Measurements from ENCODE around the gene TMEM9.

Gene TMEM9

GRCh38 chr1:201154389-201155165 is at the start of gene TMEM9:
TMEM9 (minus strand) TSS chr1:201154474; CDS start chr1:201153923, 551 bp downstream.
- DNase-seq: peak; percentile 99

GRCh38 chr1:201198598-201198997 is 44.3 kb upstream of the TMEM9 start:
- DNase-seq: no peak

- DNase-seq: no peak
Measured at GRCh38 chr1:201194046-201194445, 39.8 kb upstream of the TMEM9 start.

DNA sequence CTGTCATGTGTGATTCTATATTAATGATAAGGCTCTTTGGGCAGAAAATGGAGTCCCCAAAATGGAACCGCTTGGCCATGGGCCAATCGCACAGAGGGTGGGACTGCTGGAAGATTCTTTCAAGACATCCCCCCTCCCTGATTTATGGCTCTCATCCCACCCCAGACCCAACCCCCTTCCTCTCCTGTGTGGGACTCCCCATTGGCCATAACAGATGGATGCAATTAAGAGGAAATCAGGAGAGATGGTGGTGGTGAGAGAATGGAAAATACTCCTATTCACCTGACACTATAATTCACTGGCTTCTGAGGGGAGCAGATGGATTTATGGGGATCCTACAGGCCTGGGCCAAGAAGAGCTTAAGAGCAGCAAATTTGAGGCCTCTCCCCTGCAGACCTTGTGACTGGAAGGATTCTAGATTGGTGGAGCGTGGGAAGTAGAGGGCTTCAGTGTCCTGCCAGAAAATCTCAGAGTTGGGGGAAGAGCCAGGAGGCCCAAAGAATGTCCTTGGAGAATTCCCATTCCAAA is 38.1 kb upstream of the TMEM9 start:
- DNase-seq: no peak

- no peak for DNase-seq
Measured at GRCh38 chr1:201191653-201192260, 37.5 kb upstream of the TMEM9 start.

GRCh38 chr1:201190624-201191051 is 36.4 kb upstream of the TMEM9 start, which contains the start of gene IGFN1:
IGFN1 (plus strand) TSS chr1:201190824; CDS start chr1:201193294, 2,470 bp downstream.
- no peak for DNase-seq

DNA sequence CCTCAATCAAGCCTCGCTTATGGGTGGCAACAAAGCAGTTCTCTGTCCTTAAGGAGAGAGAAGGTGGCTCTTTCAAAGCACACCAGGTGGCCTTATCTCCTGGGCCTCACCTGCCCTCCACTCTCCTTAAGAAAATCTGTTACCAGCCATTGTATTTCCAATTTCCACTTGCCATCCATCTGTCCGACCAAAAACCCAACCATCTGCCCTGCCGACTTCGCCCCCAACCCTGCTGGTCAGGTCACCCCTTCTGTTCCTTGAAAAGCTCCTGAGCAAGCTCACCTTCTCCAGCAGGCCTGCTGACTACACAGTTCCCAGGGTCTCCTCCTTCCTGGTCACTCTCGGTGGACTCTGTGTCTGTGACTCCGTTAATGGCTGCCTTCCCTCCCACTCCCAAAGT is 35.7 kb upstream of the TMEM9 start:
- DNase-seq: no peak

GRCh38 chr1:201189085-201189484 is 34.8 kb upstream of the TMEM9 start:
- DNase-seq: no peak

- DNase-seq: no peak
Measured at GRCh38 chr1:201186192-201186591, 31.9 kb upstream of the TMEM9 start.

- DNase-seq: no peak
Measured at GRCh38 chr1:201185527-201186128, 31.4 kb upstream of the TMEM9 start.

GRCh38 chr1:201185123-201185453 is 30.8 kb upstream of the TMEM9 start:
- no peak for DNase-seq

GRCh38 chr1:201184307-201185122 is 30.2 kb upstream of the TMEM9 start:
- no peak for DNase-seq

DNA sequence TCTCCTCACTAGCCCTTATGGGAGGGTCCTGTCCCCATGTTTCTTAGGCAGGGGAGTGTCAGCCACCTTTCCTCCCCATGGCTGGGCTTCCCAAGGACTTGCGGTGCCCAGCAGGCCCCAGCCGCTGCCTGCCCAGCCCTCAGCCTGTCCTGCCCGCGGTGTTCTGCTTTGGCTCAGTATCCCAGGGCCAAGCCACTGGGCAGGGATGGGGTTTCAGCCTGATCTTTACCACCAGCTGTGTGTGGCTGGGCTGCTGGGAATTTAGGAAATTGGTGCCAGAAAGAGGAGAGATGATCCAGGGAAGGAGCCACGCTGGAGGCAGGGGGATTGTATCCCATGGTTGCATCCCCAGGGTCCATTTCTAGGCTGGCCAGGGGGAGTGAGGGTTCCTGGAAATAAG is 29.5 kb upstream of the TMEM9 start:
- DNase-seq: no peak

DNA sequence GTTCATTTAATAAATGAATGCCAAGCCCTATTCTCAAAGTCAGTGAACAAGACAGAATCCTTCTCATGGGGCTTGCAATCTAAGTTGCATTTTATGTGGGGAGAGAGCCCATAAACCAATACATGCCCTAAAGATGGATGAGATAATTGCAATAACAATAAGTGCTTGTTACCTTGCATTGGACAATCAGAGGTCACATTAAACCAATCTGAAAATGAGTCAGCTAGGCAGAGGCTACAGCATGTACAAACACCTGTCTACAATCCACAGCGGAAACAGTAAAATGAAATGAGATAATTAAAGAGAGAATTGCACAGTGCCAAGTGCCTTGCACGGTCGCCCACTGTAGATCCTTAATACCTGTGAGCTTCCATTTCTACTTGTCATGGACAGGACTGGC is 28.9 kb upstream of the TMEM9 start:
- DNase-seq: no peak

DNA sequence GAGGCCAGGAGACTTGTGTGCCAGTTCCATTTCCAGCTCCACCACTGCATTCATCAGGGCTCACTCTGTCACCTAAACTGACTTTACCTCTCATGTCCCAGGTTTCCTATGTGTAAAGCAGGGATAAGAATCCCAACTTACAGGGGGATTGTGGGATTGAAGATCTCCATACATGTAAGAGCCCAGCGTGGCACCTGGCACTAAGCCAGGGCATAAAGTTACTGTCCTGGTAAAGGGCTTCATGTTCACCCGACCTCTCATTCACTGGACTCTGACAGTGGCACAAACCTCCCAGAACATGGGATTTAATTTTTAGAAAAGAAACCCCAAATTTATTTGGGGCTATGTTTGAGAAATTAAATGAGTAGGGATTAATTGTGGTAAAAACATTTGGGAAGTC is 27.5 kb upstream of the TMEM9 start:
- DNase-seq: no peak

DNA sequence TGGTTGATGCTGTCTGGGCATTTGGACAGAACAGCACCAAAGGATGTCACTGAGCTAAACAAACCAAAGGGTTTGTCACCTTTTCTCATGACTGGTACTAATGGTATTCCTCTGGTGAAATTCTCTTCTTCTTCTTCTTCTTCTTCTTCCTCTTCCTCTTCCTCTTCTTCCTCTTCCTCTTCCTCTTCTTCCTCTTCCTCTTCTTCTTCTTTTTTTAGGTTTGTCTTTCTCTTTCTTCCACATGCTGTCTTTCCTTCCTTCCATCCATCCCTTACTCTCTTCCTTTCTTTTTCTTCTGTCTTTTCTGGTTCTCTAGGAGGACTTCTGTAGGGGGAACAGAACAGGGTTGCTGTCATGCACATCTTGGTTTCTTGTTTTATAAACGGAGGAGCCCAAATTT is 27.0 kb upstream of the TMEM9 start:
- no peak for DNase-seq

GRCh38 chr1:201180901-201181300 is 26.6 kb upstream of the TMEM9 start:
- no peak for DNase-seq

DNA sequence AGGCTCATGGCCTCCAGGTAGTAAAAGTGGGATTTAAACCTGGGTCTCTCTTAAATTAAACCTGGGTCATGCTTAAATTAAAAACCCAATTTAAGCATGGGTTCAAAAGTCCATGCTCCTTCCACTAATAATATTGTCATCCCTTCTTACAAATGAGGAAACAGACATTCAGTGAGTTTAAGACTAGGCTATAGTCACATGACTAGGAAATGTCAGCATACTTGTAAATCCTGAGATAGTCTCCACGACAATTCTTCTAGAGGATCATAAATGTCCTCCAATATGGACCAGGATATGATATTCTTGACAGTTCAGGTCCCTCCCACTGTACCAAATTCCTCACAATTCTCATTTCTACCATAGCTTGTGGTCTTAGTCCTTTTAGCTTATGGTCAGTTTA is 25.9 kb upstream of the TMEM9 start:
- no peak for DNase-seq

DNA sequence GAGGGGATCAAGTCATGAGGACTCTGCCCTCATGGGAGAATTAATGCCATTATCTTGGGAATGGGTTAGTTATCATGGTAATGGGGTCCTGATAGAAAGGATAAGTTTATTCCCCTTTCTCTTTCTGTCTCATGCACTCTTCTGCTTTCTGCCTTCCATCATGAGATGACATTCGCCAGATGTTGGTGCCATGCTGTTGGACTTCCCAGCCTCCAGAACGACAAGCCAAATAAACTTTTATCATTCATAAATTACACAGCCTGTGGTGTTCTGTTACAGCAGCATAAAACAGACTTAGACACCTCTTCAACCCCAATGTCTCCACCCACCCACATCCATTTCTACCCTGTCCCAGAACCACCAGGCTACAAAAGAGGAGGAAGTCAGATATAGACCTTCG is 24.4 kb upstream of the TMEM9 start:
- DNase-seq: no peak

DNA sequence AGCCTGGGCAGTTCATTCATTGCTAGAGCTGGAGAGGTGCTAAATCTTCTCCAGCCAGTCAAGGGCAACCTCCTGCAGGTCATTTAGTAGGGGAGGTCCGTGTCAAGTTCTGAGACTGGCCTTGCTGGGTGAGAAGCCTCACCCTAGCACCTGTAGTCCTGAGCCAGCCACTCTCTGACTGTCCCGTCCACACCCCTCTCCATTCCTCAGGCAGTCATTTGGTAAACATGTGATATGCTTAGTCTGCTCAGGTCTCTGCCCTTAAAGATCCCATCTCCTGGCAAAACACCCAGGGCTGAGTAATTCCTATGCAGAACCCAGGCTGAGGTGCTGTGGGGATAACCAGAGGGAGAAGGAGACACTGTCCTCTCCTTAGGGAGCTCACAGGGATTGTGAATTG is 22.7 kb upstream of the TMEM9 start:
- no peak for DNase-seq

DNA sequence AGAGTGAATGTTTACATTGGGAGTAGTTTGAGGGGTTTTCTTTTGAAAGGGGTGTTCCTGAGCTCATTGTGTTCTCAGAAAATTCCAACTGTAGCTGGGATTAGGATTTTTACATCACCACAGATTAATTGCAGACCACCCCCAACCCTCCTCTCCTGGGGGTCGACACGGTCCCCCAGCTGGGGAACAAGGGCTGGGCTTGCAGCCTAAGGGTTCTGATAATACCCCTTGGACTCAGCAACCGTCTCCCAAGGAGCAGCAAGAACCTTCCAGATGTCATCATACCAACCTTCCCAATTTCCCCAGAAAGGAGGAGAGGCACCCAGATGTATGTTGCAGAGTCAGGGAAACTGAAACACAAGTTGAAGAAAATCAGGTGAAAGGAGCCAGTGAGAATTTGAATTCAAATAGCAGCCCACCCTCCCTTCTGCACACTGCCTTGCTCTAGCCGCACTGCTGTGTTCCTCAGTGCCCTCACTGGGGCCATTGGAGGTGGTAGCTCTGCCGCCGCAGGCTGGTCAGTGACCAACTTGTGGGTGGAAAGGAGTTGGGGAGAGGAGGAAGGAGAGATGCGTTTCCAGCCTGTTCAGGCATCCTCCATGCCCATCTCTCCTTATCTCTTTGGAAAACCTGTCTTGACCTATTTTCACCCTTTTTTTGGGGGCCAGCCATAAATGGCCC is 21.7 kb upstream of the TMEM9 start:
- DNase-seq: no peak

DNA sequence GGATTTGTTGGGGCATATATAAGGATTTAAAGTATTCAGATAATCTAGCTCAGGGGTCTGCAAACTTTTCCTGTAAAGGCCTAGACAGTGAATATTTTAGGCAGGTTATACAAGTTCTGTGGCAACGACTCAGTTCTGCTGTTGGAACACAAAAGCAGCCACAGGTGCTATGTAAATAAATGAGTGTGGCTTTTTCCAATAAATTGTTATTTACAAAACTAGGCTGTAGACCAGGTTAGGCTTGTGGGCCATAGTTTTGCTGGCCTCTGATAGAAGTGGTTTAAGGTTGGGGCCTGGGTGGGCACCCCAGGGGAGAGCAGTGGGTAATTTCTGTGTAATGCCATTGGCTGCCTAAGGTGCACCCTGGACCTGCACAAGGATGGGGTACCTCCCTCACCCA is 19.5 kb upstream of the TMEM9 start:
- DNase-seq: no peak
